Spleen (tissue), 7 donors: ENCODE data around the gene BSN.
"Not testable (repeated sequence)": the region's sequence is repeated elsewhere in the genome, so short reads cannot be mapped to it uniquely, and the experiment has no call there.

ENCODE experiments used
- CTCF ChIP-seq, 11 experiments: fragments of 200-600 bp in 7 of 11; fragments of 450-650 bp in 4 of 11; sonication (generic) in 4 of 11; IDR thresholded peaks in 8 of 11; conservative IDR thresholded peaks in 3 of 11; 1 replicate in 7 of 11; 2 replicates in 4 of 11; pipeline versions ENCODE4 v1.4.0 to v1.8.0; 2016 to 2021; ENCODE audit warnings: antibody characterized with exemption in 11 of 11, inconsistent platforms in 4 of 11, mild to moderate bottlenecking in 1 of 11
- POLR2A ChIP-seq, 3 donors: fragments of 450-650 bp; IDR thresholded peaks; one replicate each; pipeline ENCODE4 v1.5.1; 2017; ENCODE audit warnings: antibody characterized with exemption in 3 of 3, mild to moderate bottlenecking in 1 of 3
- POLR2AphosphoS5 ChIP-seq, 3 donors: sonication (generic); formaldehyde crosslinking; IDR thresholded peaks; one replicate each; pipeline ENCODE4 v1.5.1; 2017; ENCODE audit warnings: antibody characterized with exemption in 3 of 3
- donor health status: DM: no; HTN: no; CAD: no; lungs with moderate emphysema.
- donor health status: DM: no; HTN: no; CAD: no.
- donor health status: DM: no; HTN: no; CAD: no.

GRCh38 chr3:49684453-49684852, 130.2 kb downstream of the BSN start:
- not testable (repeated sequence) for TF ChIP-seq POLR2A (IDR thresholded peaks at IDR 0.05); CTCF (IDR thresholded peaks at IDR 0.05 in 8 of 11, conservative IDR thresholded peaks at IDR 0.05 in 3 of 11); POLR2AphosphoS5 (IDR thresholded peaks at IDR 0.05)
